Measurements from ENCODE around the gene C11orf86.

GRCh38 chr11:66970371-66970806, 4.7 kb upstream of the C11orf86 start:
- no peak for TF ChIP-seq CTCF (IDR thresholded peaks at IDR 0.05)
- TF ChIP-seq REST (IDR thresholded peaks at IDR 0.05; ENCODE audit: insufficient read depth in 1 of 2, low read depth in 2 of 2, low read length in 1 of 2) = no peak
- TF ChIP-seq POLR2AphosphoS5 (IDR thresholded peaks at IDR 0.05; ENCODE audit: low read depth, low read length) = no peak
- TF ChIP-seq TCF7L2 (IDR thresholded peaks at IDR 0.05; ENCODE audit: low read depth, low read length) = no peak
